ENCODE data around the gene AAGAB. TPM values are rescaled to one million over a fixed set of nuclear protein-coding genes. Genes with fewer than 3 reads are reported as not detected.

Gene AAGAB
- total and polyA plus RNA-seq, 2 donors (not counting 1 experiment from before 2014, with no cell fraction given): 9.4 to 25.0 TPM

DNA sequence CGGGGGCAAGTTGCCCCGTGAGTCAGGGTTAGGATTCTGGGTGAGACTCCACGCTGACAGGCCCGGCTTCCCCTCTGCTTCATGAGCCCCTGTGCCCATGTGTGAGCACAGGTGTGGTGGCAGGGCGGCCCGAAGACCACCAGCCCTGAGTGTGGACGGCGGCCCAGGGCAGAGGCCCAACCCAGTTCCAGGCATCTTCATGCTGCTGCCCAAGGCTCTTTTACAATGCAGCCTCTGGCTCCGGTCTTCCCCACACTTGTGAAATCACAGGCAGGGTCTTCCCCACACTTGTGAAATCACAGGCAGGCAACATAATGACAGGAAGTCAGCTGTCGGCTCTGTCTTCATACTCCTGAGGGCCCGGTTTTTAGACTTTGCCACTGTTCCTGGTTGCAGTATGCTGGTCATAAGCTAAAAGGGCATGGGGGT, 78.8 kb downstream of the AAGAB start:
- no peak for ATAC-seq (ENCODE audit: low read depth)
- H4K20me1 ChIP-seq (ENCODE audit: control insufficient read depth, insufficient read depth, low read length, poor library complexity, severe bottlenecking): peaks cover 73% of the 10 kb centered on the region
- no peak overlapping the region for H3K4me3 Mint-ChIP-seq
- H3K27ac ChIP-seq (ENCODE audit: low read length in 2 of 2): peak overlapping the region in 1 of 2 donors; percentile 56
- no peak overlapping the region for H3K4me2 ChIP-seq (replicated peaks; ENCODE audit: low read depth, low read length, poor library complexity, severe bottlenecking)
- TF ChIP-seq, protein P1, sequence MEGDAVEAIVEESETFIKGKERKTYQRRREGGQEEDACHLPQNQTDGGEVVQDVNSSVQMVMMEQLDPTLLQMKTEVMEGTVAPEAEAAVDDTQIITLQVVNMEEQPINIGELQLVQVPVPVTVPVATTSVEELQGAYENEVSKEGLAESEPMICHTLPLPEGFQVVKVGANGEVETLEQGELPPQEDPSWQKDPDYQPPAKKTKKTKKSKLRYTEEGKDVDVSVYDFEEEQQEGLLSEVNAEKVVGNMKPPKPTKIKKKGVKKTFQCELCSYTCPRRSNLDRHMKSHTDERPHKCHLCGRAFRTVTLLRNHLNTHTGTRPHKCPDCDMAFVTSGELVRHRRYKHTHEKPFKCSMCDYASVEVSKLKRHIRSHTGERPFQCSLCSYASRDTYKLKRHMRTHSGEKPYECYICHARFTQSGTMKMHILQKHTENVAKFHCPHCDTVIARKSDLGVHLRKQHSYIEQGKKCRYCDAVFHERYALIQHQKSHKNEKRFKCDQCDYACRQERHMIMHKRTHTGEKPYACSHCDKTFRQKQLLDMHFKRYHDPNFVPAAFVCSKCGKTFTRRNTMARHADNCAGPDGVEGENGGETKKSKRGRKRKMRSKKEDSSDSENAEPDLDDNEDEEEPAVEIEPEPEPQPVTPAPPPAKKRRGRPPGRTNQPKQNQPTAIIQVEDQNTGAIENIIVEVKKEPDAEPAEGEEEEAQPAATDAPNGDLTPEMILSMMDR (IDR thresholded peaks at IDR 0.05): no peak
- no peak for TF ChIP-seq EZH2 (IDR thresholded peaks at IDR 0.05; ENCODE audit: borderline replicate concordance, insufficient read depth, low read depth, low read length, poor library complexity, severe bottlenecking)
- H3K4me3 ChIP-seq (ENCODE audit: control extremely low read depth in 1 of 5, extremely low read depth in 1 of 5, insufficient read depth in 1 of 5, low read depth in 2 of 5, low read length in 4 of 5): no peak overlapping the region
- H3K9me3 Mint-ChIP-seq (ENCODE audit: insufficient read depth): no peaks in the 10 kb centered on the region
- POLR2A ChIA-PET: no interaction called here
- DNase-seq: no peak
- no peaks in the 10 kb centered on the region for H3K27me3 Mint-ChIP-seq
- H3K36me3 ChIP-seq (replicated peaks in 1 of 2; ENCODE audit: control extremely low read depth in 1 of 2, control insufficient read depth in 1 of 2, extremely low read depth in 1 of 2, insufficient read depth in 2 of 2, low read length in 1 of 2): peaks cover 1 to 77% of the 10 kb centered on the region in 2 experiments
- H3K27ac Mint-ChIP-seq: peak overlapping the region; percentile 60
- no peak overlapping the region for H3K9ac ChIP-seq (ENCODE audit: low read length)
- no peaks in the 10 kb centered on the region for H3K27me3 ChIP-seq (replicated peaks in 1 of 4; ENCODE audit: control extremely low read depth in 1 of 4, control insufficient read depth in 3 of 4, insufficient read depth in 4 of 4, low read length in 3 of 4)
- intact Hi-C loops (cut with micrococcal nuclease): no loop called here
- 67% methylated on average over 11 of the region's 11 CpGs for WGBS (ENCODE audit: insufficient coverage)
- no peak overlapping the region for H2AFZ ChIP-seq (ENCODE audit: insufficient read depth, low read depth, low read length, poor library complexity, severe bottlenecking)
- H3K79me2 ChIP-seq (ENCODE audit: control insufficient read depth, insufficient read depth, low read length): peaks cover 35% of the 10 kb centered on the region
- CTCF ChIA-PET: no interaction called here
- peaks cover 45% of the 10 kb centered on the region for H3K4me1 Mint-ChIP-seq
- H3K9me3 ChIP-seq (ENCODE audit: control extremely low read depth in 1 of 3, control insufficient read depth in 2 of 3, insufficient read depth in 1 of 3, low read length in 2 of 3): no peaks in the 10 kb centered on the region
- peaks cover 0 to 21% of the 10 kb centered on the region in 2 donors for H3K4me1 ChIP-seq (ENCODE audit: control insufficient read depth in 2 of 2, insufficient read depth in 2 of 2, low read length in 2 of 2)

DNA sequence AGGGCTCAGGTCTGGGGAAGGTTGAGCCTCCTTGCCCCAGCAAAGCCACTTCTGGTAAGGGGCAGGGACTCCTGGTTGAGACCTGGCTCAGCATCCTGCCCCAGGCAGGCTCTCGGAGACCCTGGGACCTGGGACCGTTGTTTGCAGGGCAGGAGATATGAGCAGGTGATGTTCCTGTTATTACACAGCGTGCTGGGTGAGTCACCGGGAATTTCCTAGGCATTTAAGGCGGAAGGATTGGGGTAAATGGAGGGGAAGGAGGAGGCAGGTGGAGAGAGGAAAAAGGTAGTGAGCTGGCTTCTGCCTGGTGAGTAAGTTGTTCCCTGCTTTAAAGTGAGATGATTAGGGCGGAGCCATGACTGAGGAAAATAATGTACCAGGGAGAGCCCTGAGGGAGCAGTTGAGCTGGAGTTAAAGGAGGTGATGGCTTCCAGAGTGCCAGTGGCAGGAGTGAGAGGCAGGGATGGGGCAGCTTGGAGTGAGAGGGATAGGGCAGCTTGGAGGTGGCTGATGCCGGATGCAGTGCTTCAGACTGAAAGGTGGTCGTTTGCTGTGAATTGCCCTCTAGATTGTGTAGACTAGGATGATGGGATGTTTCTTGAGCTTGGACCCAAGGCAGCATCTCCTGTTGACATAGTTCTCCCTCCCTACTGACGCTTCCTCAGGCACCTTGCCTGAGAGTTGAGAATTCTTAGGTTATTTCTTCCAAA, 79.4 kb downstream of the AAGAB start:
- peaks cover 35% of the 10 kb centered on the region for H3K79me2 ChIP-seq (ENCODE audit: control insufficient read depth, insufficient read depth, low read length)
- H3K4me2 ChIP-seq (replicated peaks; ENCODE audit: low read depth, low read length, poor library complexity, severe bottlenecking): no peak overlapping the region
- intact Hi-C loops (cut with micrococcal nuclease): no loop called here
- no peaks in the 10 kb centered on the region for H3K27me3 Mint-ChIP-seq
- no peak overlapping the region for H2AFZ ChIP-seq (ENCODE audit: insufficient read depth, low read depth, low read length, poor library complexity, severe bottlenecking)
- peaks cover 1 to 77% of the 10 kb centered on the region in 2 experiments for H3K36me3 ChIP-seq (replicated peaks in 1 of 2; ENCODE audit: control extremely low read depth in 1 of 2, control insufficient read depth in 1 of 2, extremely low read depth in 1 of 2, insufficient read depth in 2 of 2, low read length in 1 of 2)
- no peak overlapping the region for H3K4me3 ChIP-seq (ENCODE audit: control extremely low read depth in 1 of 5, extremely low read depth in 1 of 5, insufficient read depth in 1 of 5, low read depth in 2 of 5, low read length in 4 of 5)
- H3K27ac Mint-ChIP-seq: peak overlapping the region; percentile 60
- CTCF ChIA-PET: no interaction called here
- H3K27ac ChIP-seq (ENCODE audit: low read length in 2 of 2): peak overlapping the region in 1 of 2 donors; percentile 56
- peaks cover 77% of the 10 kb centered on the region for H4K20me1 ChIP-seq (ENCODE audit: control insufficient read depth, insufficient read depth, low read length, poor library complexity, severe bottlenecking)
- H3K9ac ChIP-seq (ENCODE audit: low read length): no peak overlapping the region
- H3K27me3 ChIP-seq (replicated peaks in 1 of 4; ENCODE audit: control extremely low read depth in 1 of 4, control insufficient read depth in 3 of 4, insufficient read depth in 4 of 4, low read length in 3 of 4): no peaks in the 10 kb centered on the region
- no peaks in the 10 kb centered on the region for H3K9me3 ChIP-seq (ENCODE audit: control extremely low read depth in 1 of 3, control insufficient read depth in 2 of 3, insufficient read depth in 1 of 3, low read length in 2 of 3)
- H3K4me1 Mint-ChIP-seq: peaks cover 45% of the 10 kb centered on the region
- POLR2A ChIA-PET: no interaction called here
- H3K4me1 ChIP-seq (ENCODE audit: control insufficient read depth in 2 of 2, insufficient read depth in 2 of 2, low read length in 2 of 2): peaks cover 0 to 21% of the 10 kb centered on the region in 2 donors
- 73% methylated on average over 8 of the region's 9 CpGs for WGBS (ENCODE audit: insufficient coverage)
- no peak for DNase-seq
- no peaks in the 10 kb centered on the region for H3K9me3 Mint-ChIP-seq (ENCODE audit: insufficient read depth)
- TF ChIP-seq, protein P1 (IDR thresholded peaks at IDR 0.05): no peak
- no peak for TF ChIP-seq EZH2 (IDR thresholded peaks at IDR 0.05; ENCODE audit: borderline replicate concordance, insufficient read depth, low read depth, low read length, poor library complexity, severe bottlenecking)
- no peak overlapping the region for H3K4me3 Mint-ChIP-seq
- no peak for ATAC-seq (ENCODE audit: low read depth)

Measured in B cell (primary cell).